GM12878 (cell line): Measurements from ENCODE around the gene TPP2. TPM values are rescaled to one million over a fixed set of nuclear protein-coding genes. Genes with fewer than 3 reads are reported as not detected.

Experiments
- ATAC-seq: fragments of 200-7000 bp; cut with Tn5 transposase; 3 replicates; pipeline ENCODE4 v1.9.1; 2020; ENCODE audit warnings: mild to moderate bottlenecking, moderate library complexity
- BruUV-seq: library from RNA; stranded (reverse); fragments of 400-500 nt; replicated peaks from 2 replicates; lab custom pipeline; 2021; lab: Mats Ljungman, UMichigan
- CTCF ChIA-PET: fragments of 300-600 bp; sonication (Branson Sonifier 250); formaldehyde crosslinking; extraction: SDS; loops from one replicate; lab custom pipeline; 2021; ENCODE audit warnings: inconsistent platforms; lab: Yijun Ruan, JAX
- POLR2A ChIA-PET: fragments of 350-600 bp; formaldehyde crosslinking; extraction: SDS; loops from one replicate; lab custom pipeline; 2021; ENCODE audit warnings: inconsistent platforms; lab: Charles Lee
- RAD21 ChIA-PET: fragments of 300-600 bp; sonication (Branson Sonifier 250); formaldehyde crosslinking; loops from one replicate; lab custom pipeline; 2023; ENCODE audit warnings: antibody characterized with exemption; ENCODE audit not compliant: unreplicated experiment; lab: Charles Lee
- SMC1A ChIA-PET: fragments of 300-600 bp; sonication (Branson Sonifier 250); formaldehyde crosslinking; loops from one replicate; lab custom pipeline; 2023; ENCODE audit not compliant: unreplicated experiment, uncharacterized antibody; lab: Charles Lee
- DNase-seq: peaks from one replicate; pipeline ENCODE4 v3.0.0-alpha.2; 2011; ENCODE audit warnings: low read depth, low spot score
- FAIRE-seq: peaks from 3 replicates; lab custom pipeline; 2011; peaks lifted over from hg19 to GRCh38; lab: Jason Lieb, UNC
- H2AFZ ChIP-seq: 2 replicates; pipeline ENCODE4 v1.6.0; 2011; ENCODE audit warnings: low read depth, low read length, control low read depth; ENCODE audit not compliant: control insufficient read depth
- H3K27ac ChIP-seq: 2 replicates; pipeline ENCODE4 v1.5.1; 2011; ENCODE audit warnings: control low read depth; ENCODE audit not compliant: control insufficient read depth, insufficient read depth
- H3K27me3 ChIP-seq, 2 experiments: replicated peaks in 1 of 2; 2 replicates each; pipeline versions ENCODE4 v1.6.0 to v1.6.1; 2011; ENCODE audit warnings: low read length in 1 of 2; ENCODE audit not compliant: control insufficient read depth in 2 of 2, insufficient read depth in 2 of 2
- H3K36me3 ChIP-seq, 2 experiments: 2 replicates each; pipeline ENCODE4 v1.5.1; 2011; ENCODE audit warnings: low read length in 1 of 2; ENCODE audit not compliant: control insufficient read depth in 2 of 2, insufficient read depth in 2 of 2
- H3K4me1 ChIP-seq: 2 replicates; pipeline ENCODE4 v1.6.1; 2011; ENCODE audit warnings: mild to moderate bottlenecking, low read length, moderate library complexity, mixed read lengths; ENCODE audit not compliant: control insufficient read depth, insufficient read depth
- H3K4me2 ChIP-seq: 2 replicates; pipeline ENCODE4 v1.6.0; 2011; ENCODE audit warnings: control low read depth; ENCODE audit not compliant: control insufficient read depth, insufficient read depth
- H3K4me3 ChIP-seq: fragments of 200-600 bp; sonication (generic); 2 replicates; pipeline ENCODE4 v1.5.1; 2016
- H3K79me2 ChIP-seq: 2 replicates; pipeline ENCODE4 v1.6.0; 2011; ENCODE audit warnings: low read length; ENCODE audit not compliant: control insufficient read depth, insufficient read depth
- H3K9ac ChIP-seq: 2 replicates; pipeline ENCODE4 v1.8.0; 2011; ENCODE audit warnings: low read length, control low read depth, mixed read lengths; ENCODE audit not compliant: control insufficient read depth, insufficient read depth
- H3K9me3 ChIP-seq: replicated peaks from 3 replicates; pipeline ENCODE4 v1.5.1; 2011; ENCODE audit warnings: mild to moderate bottlenecking, low read length; ENCODE audit not compliant: control insufficient read depth, insufficient read depth
- H4K20me1 ChIP-seq: 2 replicates; pipeline ENCODE4 v1.6.0; 2011; ENCODE audit not compliant: control insufficient read depth, insufficient read depth
- BRCA1 ChIP-seq: IDR thresholded peaks from 2 replicates; pipeline ENCODE4 v1.6.1; 2011; ENCODE audit warnings: low read depth, low read length, improper control_type of control experiment
- CBX3 ChIP-seq: fragments of 200-600 bp; sonication (generic); IDR thresholded peaks from 2 replicates; pipeline ENCODE4 v1.6.1; 2016; ENCODE audit warnings: low read depth, borderline replicate concordance
- EGR1 ChIP-seq, 2 experiments: IDR thresholded peaks; 1 replicate in 1 of 2; 2 replicates in 1 of 2; pipeline ENCODE4 v1.6.1; 2011 to 2012; ENCODE audit warnings: low read depth in 2 of 2, low read length in 2 of 2, borderline replicate concordance in 1 of 2, mild to moderate bottlenecking in 1 of 2, moderate library complexity in 1 of 2
- HDAC6 ChIP-seq: fragments of 200-600 bp; sonication (generic); IDR thresholded peaks from one replicate; pipeline ENCODE4 v1.8.0; 2017; ENCODE audit warnings: antibody characterized with exemption; ENCODE audit not compliant: unreplicated experiment
- HDGF ChIP-seq: fragments of 450-650 bp; IDR thresholded peaks from 2 replicates; pipeline ENCODE4 v1.6.1; 2016; ENCODE audit warnings: antibody characterized with exemption
- NR2C1 ChIP-seq: fragments of 450-650 bp; IDR thresholded peaks from 2 replicates; pipeline ENCODE4 v1.6.1; 2017; ENCODE audit warnings: antibody characterized with exemption, mild to moderate bottlenecking, moderate library complexity
- NR2C2 ChIP-seq: IDR thresholded peaks from 2 replicates; pipeline ENCODE4 v1.6.1; 2011; ENCODE audit warnings: borderline replicate concordance, low read depth; ENCODE audit not compliant: control insufficient read depth, insufficient read length
- PAX5 ChIP-seq: IDR thresholded peaks from 2 replicates; pipeline ENCODE4 v1.6.1; 2011; ENCODE audit warnings: low read depth, low read length, borderline replicate concordance
- POLR2A ChIP-seq: IDR thresholded peaks from 2 replicates; pipeline ENCODE4 v1.6.1; 2011; ENCODE audit warnings: low read depth, mild to moderate bottlenecking, low read length
- RAD51 ChIP-seq: fragments of 450-650 bp; IDR thresholded peaks from 2 replicates; pipeline ENCODE4 v1.6.1; 2016; ENCODE audit warnings: moderate library complexity, mild to moderate bottlenecking, inconsistent platforms
- RUNX3 ChIP-seq: IDR thresholded peaks from 2 replicates; pipeline ENCODE4 v1.6.1; 2012; ENCODE audit warnings: low read length, inconsistent platforms
- SMAD1 ChIP-seq: fragments of 450-650 bp; IDR thresholded peaks from 2 replicates; pipeline ENCODE4 v1.6.1; 2018; ENCODE audit warnings: mild to moderate bottlenecking, low read depth; ENCODE audit not compliant: partially characterized antibody
- SREBF1 ChIP-seq: IDR thresholded peaks from 2 replicates; pipeline ENCODE4 v1.6.1; 2012; ENCODE audit warnings: mild to moderate bottlenecking, low read length
- SUPT20H ChIP-seq: IDR thresholded peaks from 2 replicates; pipeline ENCODE4 v1.6.1; 2011; ENCODE audit warnings: low read depth, mild to moderate bottlenecking, low read length, moderate library complexity, borderline replicate concordance; ENCODE audit not compliant: control insufficient read depth
- ZNF384 ChIP-seq: IDR thresholded peaks from 2 replicates; pipeline ENCODE4 v1.6.1; 2012; ENCODE audit warnings: low read depth, mild to moderate bottlenecking, low read length, improper control_type of control experiment, borderline replicate concordance
- WGBS: methylation state at CpG from one replicate; pipeline ENCODE4 v1.1.6; 2016; ENCODE audit warnings: low lambda C conversion rate; ENCODE audit not compliant: insufficient replicate concordance, insufficient coverage; ENCODE audit errors: missing lambda C conversion rate; 5-methylcytosine and 5-hydroxymethylcytosine counted together
- in situ Hi-C: fragments of 300-500 bp; cut with MboI; formaldehyde crosslinking; loops from 9 replicates; pipeline ENCODE4 v1.14.3; 2018; ENCODE audit warnings: mixed read lengths
- intact Hi-C: fragments of 100-400 bp; cut with micrococcal nuclease; formaldehyde crosslinking; loops from one replicate; pipeline ENCODE4 v1.14.2; 2022; ENCODE audit not compliant: unreplicated experiment
- polyA plus RNA-seq, 11 experiments: library from polyadenylated mRNA; depleted of rRNA in 4 of 11; unstranded in 6 of 11; stranded (reverse) in 5 of 11; fragments of >200 nt; fragmentation: Nextera tagmentation in 4 of 11; fragmentation: Illumina TruSeq in 1 of 11; extraction: Ambion mirVana in 4 of 11; extraction: Trizol in 1 of 11; gene quantifications; 1 replicate in 1 of 11; 2 replicates in 10 of 11; pipeline versions ENCODE4 v1.2.1 to v1.2.3, GENCODE V29; 2011 to 2016; ENCODE audit warnings: inconsistent platforms in 2 of 11, missing spikeins in 2 of 11, low read depth in 1 of 11
- total RNA-seq, 4 experiments: library from RNA; depleted of rRNA in 3 of 4; stranded (reverse); fragments of >200 nt in 3 of 4; fragmentation: Illumina TruSeq in 1 of 4; extraction: Trizol in 1 of 4; gene quantifications; 2 replicates each; pipeline versions ENCODE4 v1.2.1 to v1.2.3, GENCODE V29; 2013 to 2021
- TF ChIP-seq, protein P1 (sequence below): fragments of 450-650 bp; conservative IDR thresholded peaks from 2 replicates; pipeline ENCODE4 v1.6.1; 2017; ENCODE audit warnings: mild to moderate bottlenecking, moderate library complexity
- TF ChIP-seq, protein P2 (sequence below): fragments of 450-650 bp; formaldehyde crosslinking; IDR thresholded peaks from 2 replicates; pipeline ENCODE4 v1.4.0; 2020; ENCODE audit warnings: mild to moderate bottlenecking, moderate library complexity

The TPP2 gene
- total and polyA plus RNA-seq, 10 of the 15 experiments (the other 5 are each of a cell fraction or from before 2014, with no cell fraction given) = 18.4 to 82.3 (median 55.4) TPM

DNA sequence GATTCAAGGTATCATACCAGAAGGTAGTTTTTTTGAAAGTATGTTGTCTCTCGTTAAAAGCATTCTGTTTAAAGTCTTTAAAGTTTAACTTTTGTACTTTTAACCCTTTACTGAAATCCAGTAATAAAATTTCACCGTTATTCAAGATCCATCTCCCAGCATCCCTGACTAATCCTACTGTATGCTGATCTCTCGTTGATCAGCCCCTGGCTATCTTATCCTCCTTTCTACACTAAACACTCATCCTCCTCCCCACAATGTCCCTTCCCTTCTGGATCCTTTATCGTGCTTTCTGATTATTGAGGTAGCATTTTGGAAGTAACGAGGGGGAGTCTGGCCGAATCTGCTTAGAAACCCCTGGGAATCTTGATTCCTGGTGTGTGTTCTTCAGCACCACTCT is 1.3 kb downstream of the TPP2 start:
- BruUV-seq = TSS peak; percentile 60
- no peak for TF ChIP-seq RAD51
- no peak for TF ChIP-seq EGR1 (IDR thresholded peaks at IDR 0.05; ENCODE audit: borderline replicate concordance in 1 of 2, low read depth in 2 of 2, low read length in 2 of 2)
- TF ChIP-seq SUPT20H = no peak
- TF ChIP-seq BRCA1 = no peak
- no peak for TF ChIP-seq HDGF
- no peak for TF ChIP-seq POLR2A
- TF ChIP-seq, protein P1, sequence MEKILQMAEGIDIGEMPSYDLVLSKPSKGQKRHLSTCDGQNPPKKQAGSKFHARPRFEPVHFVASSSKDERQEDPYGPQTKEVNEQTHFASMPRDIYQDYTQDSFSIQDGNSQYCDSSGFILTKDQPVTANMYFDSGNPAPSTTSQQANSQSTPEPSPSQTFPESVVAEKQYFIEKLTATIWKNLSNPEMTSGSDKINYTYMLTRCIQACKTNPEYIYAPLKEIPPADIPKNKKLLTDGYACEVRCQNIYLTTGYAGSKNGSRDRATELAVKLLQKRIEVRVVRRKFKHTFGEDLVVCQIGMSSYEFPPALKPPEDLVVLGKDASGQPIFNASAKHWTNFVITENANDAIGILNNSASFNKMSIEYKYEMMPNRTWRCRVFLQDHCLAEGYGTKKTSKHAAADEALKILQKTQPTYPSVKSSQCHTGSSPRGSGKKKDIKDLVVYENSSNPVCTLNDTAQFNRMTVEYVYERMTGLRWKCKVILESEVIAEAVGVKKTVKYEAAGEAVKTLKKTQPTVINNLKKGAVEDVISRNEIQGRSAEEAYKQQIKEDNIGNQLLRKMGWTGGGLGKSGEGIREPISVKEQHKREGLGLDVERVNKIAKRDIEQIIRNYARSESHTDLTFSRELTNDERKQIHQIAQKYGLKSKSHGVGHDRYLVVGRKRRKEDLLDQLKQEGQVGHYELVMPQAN = no peak
- no peak for TF ChIP-seq NR2C1
- no peak for TF ChIP-seq PAX5
- TF ChIP-seq, protein P2, sequence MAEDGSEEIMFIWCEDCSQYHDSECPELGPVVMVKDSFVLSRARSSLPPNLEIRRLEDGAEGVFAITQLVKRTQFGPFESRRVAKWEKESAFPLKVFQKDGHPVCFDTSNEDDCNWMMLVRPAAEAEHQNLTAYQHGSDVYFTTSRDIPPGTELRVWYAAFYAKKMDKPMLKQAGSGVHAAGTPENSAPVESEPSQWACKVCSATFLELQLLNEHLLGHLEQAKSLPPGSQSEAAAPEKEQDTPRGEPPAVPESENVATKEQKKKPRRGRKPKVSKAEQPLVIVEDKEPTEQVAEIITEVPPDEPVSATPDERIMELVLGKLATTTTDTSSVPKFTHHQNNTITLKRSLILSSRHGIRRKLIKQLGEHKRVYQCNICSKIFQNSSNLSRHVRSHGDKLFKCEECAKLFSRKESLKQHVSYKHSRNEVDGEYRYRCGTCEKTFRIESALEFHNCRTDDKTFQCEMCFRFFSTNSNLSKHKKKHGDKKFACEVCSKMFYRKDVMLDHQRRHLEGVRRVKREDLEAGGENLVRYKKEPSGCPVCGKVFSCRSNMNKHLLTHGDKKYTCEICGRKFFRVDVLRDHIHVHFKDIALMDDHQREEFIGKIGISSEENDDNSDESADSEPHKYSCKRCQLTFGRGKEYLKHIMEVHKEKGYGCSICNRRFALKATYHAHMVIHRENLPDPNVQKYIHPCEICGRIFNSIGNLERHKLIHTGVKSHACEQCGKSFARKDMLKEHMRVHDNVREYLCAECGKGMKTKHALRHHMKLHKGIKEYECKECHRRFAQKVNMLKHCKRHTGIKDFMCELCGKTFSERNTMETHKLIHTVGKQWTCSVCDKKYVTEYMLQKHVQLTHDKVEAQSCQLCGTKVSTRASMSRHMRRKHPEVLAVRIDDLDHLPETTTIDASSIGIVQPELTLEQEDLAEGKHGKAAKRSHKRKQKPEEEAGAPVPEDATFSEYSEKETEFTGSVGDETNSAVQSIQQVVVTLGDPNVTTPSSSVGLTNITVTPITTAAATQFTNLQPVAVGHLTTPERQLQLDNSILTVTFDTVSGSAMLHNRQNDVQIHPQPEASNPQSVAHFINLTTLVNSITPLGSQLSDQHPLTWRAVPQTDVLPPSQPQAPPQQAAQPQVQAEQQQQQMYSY (CRISPR knock-in tag) = no peak
- TF ChIP-seq NR2C2 = no peak
- no peak for TF ChIP-seq RUNX3
- TF ChIP-seq CBX3 = no peak
- TF ChIP-seq ZNF384 = no peak
- TF ChIP-seq SREBF1 = no peak
- TF ChIP-seq SMAD1 = no peak
- TF ChIP-seq HDAC6 = no peak

More for the DNA sequence above, 1.3 kb downstream of the TPP2 start:
- intact Hi-C loops = loop anchor here (10.0 kb wide), 1 partner anchor 537 kb away; no protein-coding TSS in a partner anchor
- DNase-seq (no peak), ATAC-seq (no peak), FAIRE-seq (peak; percentile 83)
- Histone ChIP-seq H3K9me3 (no peaks in the 10 kb centered on the region), H3K4me2 (peak overlapping the region; percentile 63; the same call in 1 of the 2 replicates), H3K9ac (peak overlapping the region; percentile 100), H3K36me3 (no peaks in the 10 kb centered on the region; a peak in 1 of 4 replicates), H3K27me3 (no peaks in the 10 kb centered on the region), H2AFZ (no peak overlapping the region), H3K4me1 (no peaks in the 10 kb centered on the region; the same call in 1 of the 2 replicates), H3K4me3 (peak overlapping the region; percentile 77), H4K20me1 (no peaks in the 10 kb centered on the region), H3K27ac (peak overlapping the region; percentile 99), H3K79me2 (peaks cover 79% of the 10 kb centered on the region)
- ChIA-PET RAD21 (interaction anchor here (1.1 kb wide), 1 partner anchor 247 kb away, joined by 4 read pairs; the partner anchor contains the start of gene ERCC5), CTCF (interaction anchor here (1.0 to 11.5 kb wide), 2 partner anchors 15 to 249 kb away, joined by 3 to 106 read pairs; partner anchors contain the start of gene ERCC5), POLR2A (interaction anchor here (1.2 to 8.2 kb wide), 2 partner anchors 15 to 248 kb away, joined by 5 to 81 read pairs; partner anchors contain the start of gene ERCC5), SMC1A (interaction anchor here (0.9 to 8.0 kb wide), 2 partner anchors 176 to 247 kb away, joined by 3 to 53 read pairs; partner anchors contain the start of gene ERCC5)
- 0% methylated on average over 6 of the region's 6 CpGs for WGBS
- in situ Hi-C loops = loop anchor here (5.0 to 25.0 kb wide), 2 partner anchors 249 to 539 kb away; partner anchors contain the start of gene ERCC5
